Mucosa of descending colon (tissue), 3 donors: ENCODE results near the gene HSPA12B. TPM values are rescaled to one million over a fixed set of nuclear protein-coding genes. Genes with fewer than 3 reads are reported as not detected.

Experiments
- ATAC-seq: fragments of 200-7000 bp; cut with Tn5 transposase; one replicate; pipeline ENCODE4 v1.9.1; 2020; ENCODE audit warnings: mild to moderate bottlenecking, moderate library complexity
- DNase-seq, 3 donors: peaks; one replicate each; pipeline ENCODE4 v3.0.0-alpha.2; 2020
- H3K36me3 ChIP-seq: fragments of 200-600 bp; one replicate; pipeline ENCODE4 v1.8.0; 2021; ENCODE audit warnings: low read depth, mild to moderate bottlenecking
- H3K4me1 ChIP-seq: fragments of 200-600 bp; one replicate; pipeline ENCODE4 v1.8.0; 2021; ENCODE audit warnings: low read depth, mild to moderate bottlenecking
- H3K4me3 ChIP-seq: fragments of 200-600 bp; one replicate; pipeline ENCODE4 v1.8.0; 2021; ENCODE audit warnings: mild to moderate bottlenecking
- H3K9me3 ChIP-seq: fragments of 200-600 bp; one replicate; pipeline ENCODE4 v1.8.0; 2021; ENCODE audit warnings: mild to moderate bottlenecking
- CTCF ChIP-seq: fragments of 200-600 bp; IDR thresholded peaks from one replicate; pipeline ENCODE4 v1.8.0; 2022; ENCODE audit warnings: antibody characterized with exemption, mild to moderate bottlenecking
- intact Hi-C, 2 donors: fragments of 100-400 bp; cut with DNase I in 1 of 2; cut with micrococcal nuclease in 1 of 2; formaldehyde crosslinking; loops; one replicate each; pipeline versions ENCODE4 v1.11.0 to v1.11.1; 2022; cut with DNase I, micrococcal nuclease
- total RNA-seq, 3 donors: library from RNA; stranded (reverse); fragmentation: NEBNext Ultra II Directional in 2 of 3; extraction: Animal tissue kit (Norgen Biotek cat#: 25700) in 2 of 3; gene quantifications; one replicate each; pipeline versions ENCODE4 v1.2.1 to v1.2.4, GENCODE V29; 2021 to 2023
- donor health status: DM: no; HTN: no; CAD: no; lungs with moderate emphysema.
- donor health status: DM: no; HTN: no; CAD: no.
- donor health status: DM: no; HTN: yes; CAD: no.

The HSPA12B gene
- total RNA-seq, 3 donors from 2014 or later: 1.2 to 5.9 (median 3.4) TPM

DNA sequence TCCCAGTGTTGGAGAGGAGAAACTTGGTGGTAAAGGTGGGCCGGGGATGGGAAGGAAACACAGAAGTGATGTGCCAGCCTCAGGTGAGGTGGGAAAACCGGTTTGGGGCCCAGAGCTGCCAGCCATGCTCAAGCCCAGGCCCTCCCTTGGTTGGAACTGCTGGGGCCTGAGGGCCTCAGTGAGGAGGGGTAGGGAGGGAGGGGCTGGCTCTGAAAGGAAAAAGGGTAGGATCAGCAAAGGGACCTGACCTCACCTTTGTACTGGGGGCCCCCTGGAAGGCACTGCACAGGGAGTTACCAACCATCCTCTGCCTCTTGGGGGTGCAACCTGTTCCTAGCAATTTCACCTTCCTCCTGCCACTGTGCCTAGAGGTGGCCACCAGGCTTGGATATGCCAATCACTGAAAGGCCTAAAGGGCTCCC lies 50.6 kb downstream of the HSPA12B start:
- Histone ChIP-seq H3K36me3 (no peaks in the 10 kb centered on the region), H3K9me3 (no peaks in the 10 kb centered on the region), H3K4me3 (no peak overlapping the region), H3K4me1 (peaks cover 48% of the 10 kb centered on the region)
- DNase-seq: peak in 1 of 3 donors; percentile 31
- no peak for ATAC-seq
- no peak for TF ChIP-seq CTCF
- intact Hi-C loops: no loop called here

GRCh38 chr20:3783511-3784195 lies 51.2 kb downstream of the HSPA12B start:
- TF ChIP-seq CTCF: no peak
- DNase-seq: no peak
- Histone ChIP-seq H3K36me3 (no peaks in the 10 kb centered on the region), H3K4me3 (no peak overlapping the region), H3K4me1 (peaks cover 46% of the 10 kb centered on the region), H3K9me3 (no peaks in the 10 kb centered on the region)
- no peak for ATAC-seq
- intact Hi-C loops: no loop called here

GRCh38 chr20:3784216-3784853 lies 51.9 kb downstream of the HSPA12B start:
- peak in 1 of 3 donors; percentile 57 for DNase-seq
- no peak for TF ChIP-seq CTCF
- Histone ChIP-seq H3K36me3 (no peaks in the 10 kb centered on the region), H3K4me3 (no peak overlapping the region), H3K9me3 (no peaks in the 10 kb centered on the region), H3K4me1 (peaks cover 44% of the 10 kb centered on the region)
- no peak for ATAC-seq
- intact Hi-C loops: no loop called here

DNA sequence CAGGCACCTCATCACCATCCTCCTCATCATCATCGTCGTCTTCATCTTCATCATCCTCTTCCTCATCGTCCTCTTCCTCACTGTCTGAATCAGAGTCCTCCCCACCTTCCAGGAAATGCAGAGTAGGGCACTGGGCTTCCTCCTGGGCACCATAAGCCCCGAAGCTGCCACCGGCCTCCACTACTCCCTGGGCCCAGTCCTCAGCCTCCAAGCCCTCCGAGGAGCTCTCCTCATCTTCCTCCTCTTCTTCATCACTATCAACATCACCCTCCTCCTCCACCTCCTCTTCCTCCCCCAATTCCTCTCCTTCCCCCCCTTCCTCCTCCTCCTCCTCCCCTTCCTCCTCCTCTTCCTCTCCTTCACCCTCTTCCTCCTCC lies 52.4 kb downstream of the HSPA12B start:
- no peaks in the 10 kb centered on the region for H3K36me3 ChIP-seq
- no peak for DNase-seq
- no peak for ATAC-seq
- peaks cover 44% of the 10 kb centered on the region for H3K4me1 ChIP-seq
- no peak for TF ChIP-seq CTCF
- intact Hi-C loops: no loop called here
- H3K4me3 ChIP-seq: no peak overlapping the region
- H3K9me3 ChIP-seq: no peaks in the 10 kb centered on the region

- Histone ChIP-seq H3K36me3 (no peaks in the 10 kb centered on the region), H3K4me3 (peak overlapping the region; percentile 30), H3K4me1 (peaks cover 44% of the 10 kb centered on the region), H3K9me3 (no peaks in the 10 kb centered on the region)
- TF ChIP-seq CTCF: no peak
- DNase-seq (peak in 2 of 3 donors; percentile 55 to 68), ATAC-seq (peak; percentile 1)
- intact Hi-C loops: no loop called here
These were observed 53.0 kb downstream of the HSPA12B start for GRCh38 chr20:3785240-3786125.
